Activated naive CD8-positive, alpha-beta T cell treated with anti-CD3 and anti-CD28 coated beads, Interleukin-2, amount 10 ng/mL, durations not matched to agents 7 days and 5 days (primary cell): ENCODE results near the gene PRPF8. TPM values are rescaled to one million over a fixed set of nuclear protein-coding genes. Genes with fewer than 3 reads are reported as not detected.

Experiments used
- ATAC-seq: fragments of 150-1000 bp; cut with Tn5 transposase; one replicate; pipeline ENCODE4 v1.10.0; 2021; ENCODE audit warnings: low read depth, moderate library complexity
- POLR2A ChIA-PET: fragments of 350-600 bp; sonication (Branson Sonifier 250); formaldehyde crosslinking; loops from one replicate; lab custom pipeline; 2021; ENCODE audit warnings: antibody characterized with exemption; lab: Charles Lee
- DNase-seq: peaks from one replicate; pipeline ENCODE4 v3.0.0; 2021
- H3K27ac Mint-ChIP-seq: one replicate; pipeline ENCODE4 v1.8.0; 2022; ENCODE audit warnings: mild to moderate bottlenecking, mixed read lengths
- H3K27me3 Mint-ChIP-seq: one replicate; pipeline ENCODE4 v1.8.0; 2022; ENCODE audit warnings: mild to moderate bottlenecking, moderate library complexity, mixed read lengths
- H3K36me3 Mint-ChIP-seq: one replicate; pipeline ENCODE4 v1.8.0; 2021; ENCODE audit warnings: mild to moderate bottlenecking, mixed read lengths
- H3K4me1 Mint-ChIP-seq: one replicate; pipeline ENCODE4 v1.8.0; 2021; ENCODE audit warnings: mixed read lengths
- H3K4me3 Mint-ChIP-seq: one replicate; pipeline ENCODE4 v1.8.0; 2022; ENCODE audit warnings: mild to moderate bottlenecking, moderate library complexity, mixed read lengths
- H3K9me3 Mint-ChIP-seq: one replicate; pipeline ENCODE4 v1.8.0; 2021; ENCODE audit warnings: mixed read lengths
- total RNA-seq, 2 experiments: library from RNA; stranded (reverse); gene quantifications; one replicate each; pipeline ENCODE4 v1.2.3, GENCODE V29; 2021

The PRPF8 gene
- total RNA-seq, 2 experiments from 2014 or later = 346 to 350 TPM

- ATAC-seq (peak; percentile 41), DNase-seq (peak; percentile 85)
- POLR2A ChIA-PET = interaction anchor here (0.7 to 2.4 kb wide), 4 partner anchors 12 to 364 kb away, joined by 3 to 16 read pairs (median 3); partner anchors contain the start of gene RILP
- Mint-ChIP-seq H3K4me1 (peaks cover 13% of the 10 kb centered on the region), H3K27me3 (peaks cover 33% of the 10 kb centered on the region), H3K4me3 (peak overlapping the region; percentile 75), H3K36me3 (no peaks in the 10 kb centered on the region), H3K9me3 (no peaks in the 10 kb centered on the region), H3K27ac (peak overlapping the region; percentile 80)
These were observed 55.0 kb downstream of the PRPF8 start for GRCh38 chr17:1629504-1630310.

GRCh38 chr17:1628856-1629503, 55.7 kb downstream of the PRPF8 start:
- Mint-ChIP-seq H3K27ac (peak overlapping the region; percentile 80), H3K4me1 (peaks cover 13% of the 10 kb centered on the region), H3K36me3 (no peaks in the 10 kb centered on the region), H3K9me3 (no peaks in the 10 kb centered on the region), H3K27me3 (peaks cover 34% of the 10 kb centered on the region), H3K4me3 (peak overlapping the region; percentile 82)
- POLR2A ChIA-PET = interaction anchor here (2.4 kb wide), 1 partner anchor 20 kb away, joined by 16 read pairs; the partner anchor contains the start of gene RILP
- peak; percentile 85 for DNase-seq
- peak; percentile 81 for ATAC-seq

- H3K4me3 Mint-ChIP-seq = peak within 1 kb of the TSS; percentile 82
- H3K27ac Mint-ChIP-seq = peak within 1 kb of the TSS; percentile 80
- DNase-seq (peak; percentile 85), ATAC-seq (peak; percentile 75)
- peaks cover 32% of the 10 kb centered on the region for H3K27me3 Mint-ChIP-seq
- H3K9me3 Mint-ChIP-seq = no peaks in the 10 kb centered on the region
- H3K36me3 Mint-ChIP-seq = no peaks in the 10 kb centered on the region
- POLR2A ChIA-PET = no interaction called here
- H3K4me1 Mint-ChIP-seq = peaks cover 13% of the 10 kb centered on the region
These were observed 56.4 kb downstream of the PRPF8 start, which contains the start of gene SLC43A2 for GRCh38 chr17:1627982-1628855. TSS of gene SLC43A2 (minus strand) at chr17:1628834. CDS start at chr17:1627874, 960 bp downstream.

- ATAC-seq (no peak), DNase-seq (no peak)
- H3K4me1 Mint-ChIP-seq = peaks cover 13% of the 10 kb centered on the region
- POLR2A ChIA-PET = no interaction called here
- H3K9me3 Mint-ChIP-seq = no peaks in the 10 kb centered on the region
- H3K27ac Mint-ChIP-seq = peak overlapping the region; percentile 12
- peaks cover 32% of the 10 kb centered on the region for H3K27me3 Mint-ChIP-seq
- peak overlapping the region; percentile 64 for H3K4me3 Mint-ChIP-seq
- no peaks in the 10 kb centered on the region for H3K36me3 Mint-ChIP-seq
These were observed 57.3 kb downstream of the PRPF8 start for GRCh38 chr17:1627182-1627981.

- peaks cover 13% of the 10 kb centered on the region for H3K4me1 Mint-ChIP-seq
- no peaks in the 10 kb centered on the region for H3K9me3 Mint-ChIP-seq
- no peak overlapping the region for H3K4me3 Mint-ChIP-seq
- ATAC-seq = no peak
- POLR2A ChIA-PET = interaction anchor here (0.6 kb wide), 1 partner anchor 59 kb away, joined by 4 read pairs; no protein-coding TSS in a partner anchor
- peaks cover 32% of the 10 kb centered on the region for H3K27me3 Mint-ChIP-seq
- no peak for DNase-seq
- H3K36me3 Mint-ChIP-seq = no peaks in the 10 kb centered on the region
- peak overlapping the region; percentile 24 for H3K27ac Mint-ChIP-seq
These were observed 58.3 kb downstream of the PRPF8 start for GRCh38 chr17:1626333-1626732.

GRCh38 chr17:1625581-1625980, 59.1 kb downstream of the PRPF8 start:
- no peak for DNase-seq
- H3K27ac Mint-ChIP-seq = no peak overlapping the region
- no peak for ATAC-seq
- H3K36me3 Mint-ChIP-seq = no peaks in the 10 kb centered on the region
- POLR2A ChIA-PET = interaction anchor here (0.6 kb wide), 2 partner anchors 29 to 58 kb away, joined by 3 to 4 read pairs; no protein-coding TSS in a partner anchor
- peaks cover 27% of the 10 kb centered on the region for H3K27me3 Mint-ChIP-seq
- H3K4me3 Mint-ChIP-seq = no peak overlapping the region
- H3K9me3 Mint-ChIP-seq = no peaks in the 10 kb centered on the region
- H3K4me1 Mint-ChIP-seq = peaks cover 13% of the 10 kb centered on the region

- Mint-ChIP-seq H3K4me3 (no peak overlapping the region), H3K4me1 (peaks cover 10% of the 10 kb centered on the region), H3K27ac (no peak overlapping the region), H3K27me3 (peaks cover 23% of the 10 kb centered on the region), H3K9me3 (no peaks in the 10 kb centered on the region), H3K36me3 (no peaks in the 10 kb centered on the region)
- no peak for ATAC-seq
- no peak for DNase-seq
- POLR2A ChIA-PET = interaction anchor here (0.6 kb wide), 1 partner anchor 29 kb away, joined by 3 read pairs; no protein-coding TSS in a partner anchor
These were observed 59.6 kb downstream of the PRPF8 start for GRCh38 chr17:1625053-1625452.

GRCh38 chr17:1624650-1625049, 60.0 kb downstream of the PRPF8 start:
- POLR2A ChIA-PET = no interaction called here
- no peak for ATAC-seq
- no peak overlapping the region for H3K27ac Mint-ChIP-seq

GRCh38 chr17:1623057-1623630, 61.5 kb downstream of the PRPF8 start:
- Mint-ChIP-seq H3K4me3 (no peak overlapping the region), H3K4me1 (peaks cover 8% of the 10 kb centered on the region), H3K27me3 (peaks cover 22% of the 10 kb centered on the region), H3K27ac (no peak overlapping the region), H3K9me3 (no peaks in the 10 kb centered on the region), H3K36me3 (no peaks in the 10 kb centered on the region)
- no peak for ATAC-seq
- POLR2A ChIA-PET = no interaction called here
- no peak for DNase-seq

More at GRCh38 chr17:1624650-1625049, 60.0 kb downstream of the PRPF8 start:
- H3K27me3 Mint-ChIP-seq = peaks cover 22% of the 10 kb centered on the region
- H3K4me3 Mint-ChIP-seq = no peak overlapping the region
- peaks cover 8% of the 10 kb centered on the region for H3K4me1 Mint-ChIP-seq
- no peaks in the 10 kb centered on the region for H3K36me3 Mint-ChIP-seq
- no peak for DNase-seq
- no peaks in the 10 kb centered on the region for H3K9me3 Mint-ChIP-seq

- DNase-seq (no peak), ATAC-seq (no peak)
- no peak overlapping the region for H3K27ac Mint-ChIP-seq
- no peaks in the 10 kb centered on the region for H3K9me3 Mint-ChIP-seq
- POLR2A ChIA-PET = no interaction called here
- H3K4me3 Mint-ChIP-seq = no peak overlapping the region
- H3K27me3 Mint-ChIP-seq = peaks cover 11% of the 10 kb centered on the region
- no peaks in the 10 kb centered on the region for H3K36me3 Mint-ChIP-seq
- H3K4me1 Mint-ChIP-seq = peaks cover under 1% of the 10 kb centered on the region
These were observed 63.3 kb downstream of the PRPF8 start for GRCh38 chr17:1621273-1621954.

GRCh38 chr17:1620486-1620885, 64.2 kb downstream of the PRPF8 start:
- Mint-ChIP-seq H3K4me1 (no peaks in the 10 kb centered on the region), H3K9me3 (no peaks in the 10 kb centered on the region), H3K4me3 (no peak overlapping the region), H3K36me3 (no peaks in the 10 kb centered on the region), H3K27ac (no peak overlapping the region), H3K27me3 (peaks cover 2% of the 10 kb centered on the region)
- DNase-seq (no peak), ATAC-seq (no peak)
- POLR2A ChIA-PET = no interaction called here
